WTC11 (cell line): ENCODE measurements around the gene NXPH3.

ENCODE experiments used
- CREM ChIP-seq: sonication (generic); formaldehyde crosslinking; IDR thresholded peaks from 2 replicates; pipeline ENCODE4 v1.8.1; 2022; ENCODE audit warnings: mild to moderate bottlenecking, missing genetic modification reagents, moderate library complexity
- FOXJ3 ChIP-seq: sonication (generic); formaldehyde crosslinking; IDR thresholded peaks from 2 replicates; pipeline ENCODE4 v1.9.0; 2021; ENCODE audit warnings: missing genetic modification reagents, mild to moderate bottlenecking, borderline replicate concordance
- NR2C2 ChIP-seq: sonication (generic); formaldehyde crosslinking; IDR thresholded peaks from 2 replicates; pipeline ENCODE4 v1.8.0; 2022; ENCODE audit warnings: mild to moderate bottlenecking, missing genetic modification reagents
- TCF7 ChIP-seq: sonication (generic); formaldehyde crosslinking; IDR thresholded peaks from 2 replicates; pipeline ENCODE4 v1.8.0; 2022; ENCODE audit warnings: mild to moderate bottlenecking, low read depth, missing genetic modification reagents, moderate library complexity
- TEAD4 ChIP-seq: sonication (generic); formaldehyde crosslinking; IDR thresholded peaks from 2 replicates; pipeline ENCODE4 v1.8.0; 2022; ENCODE audit warnings: mild to moderate bottlenecking, missing genetic modification reagents
- TF ChIP-seq, protein P1 (sequence below): fragments of 200-600 bp; IDR thresholded peaks from 2 replicates; pipeline ENCODE4 v1.8.0; 2022; ENCODE audit warnings: antibody characterized with exemption
- TF ChIP-seq, protein P2 (sequence below): sonication (generic); formaldehyde crosslinking; IDR thresholded peaks from 2 replicates; pipeline ENCODE4 v1.8.1; 2022; ENCODE audit warnings: low read depth, mild to moderate bottlenecking, moderate library complexity, missing genetic modification reagents, borderline replicate concordance
- TF ChIP-seq, protein P3 (sequence below): sonication (generic); formaldehyde crosslinking; IDR thresholded peaks from 2 replicates; pipeline ENCODE4 v1.8.0; 2022; ENCODE audit warnings: mild to moderate bottlenecking, missing genetic modification reagents
- TF ChIP-seq, protein P4 (sequence below): sonication (generic); formaldehyde crosslinking; IDR thresholded peaks from 2 replicates; pipeline ENCODE4 v1.8.1; 2023; ENCODE audit warnings: mild to moderate bottlenecking, missing genetic modification reagents
- TF ChIP-seq, protein P5 (sequence below): sonication (generic); formaldehyde crosslinking; IDR thresholded peaks from 2 replicates; pipeline ENCODE4 v1.8.1; 2022; ENCODE audit warnings: missing genetic modification reagents, borderline replicate concordance
- TF ChIP-seq, protein P6 (sequence below): sonication (generic); formaldehyde crosslinking; IDR thresholded peaks from 2 replicates; pipeline ENCODE4 v1.8.1; 2023; ENCODE audit warnings: mild to moderate bottlenecking, missing genetic modification reagents, moderate library complexity
- TF ChIP-seq, protein P7 (sequence below): sonication (generic); formaldehyde crosslinking; IDR thresholded peaks from 2 replicates; pipeline ENCODE4 v1.8.1; 2022; ENCODE audit warnings: low read depth, missing genetic modification reagents, borderline replicate concordance

DNA sequence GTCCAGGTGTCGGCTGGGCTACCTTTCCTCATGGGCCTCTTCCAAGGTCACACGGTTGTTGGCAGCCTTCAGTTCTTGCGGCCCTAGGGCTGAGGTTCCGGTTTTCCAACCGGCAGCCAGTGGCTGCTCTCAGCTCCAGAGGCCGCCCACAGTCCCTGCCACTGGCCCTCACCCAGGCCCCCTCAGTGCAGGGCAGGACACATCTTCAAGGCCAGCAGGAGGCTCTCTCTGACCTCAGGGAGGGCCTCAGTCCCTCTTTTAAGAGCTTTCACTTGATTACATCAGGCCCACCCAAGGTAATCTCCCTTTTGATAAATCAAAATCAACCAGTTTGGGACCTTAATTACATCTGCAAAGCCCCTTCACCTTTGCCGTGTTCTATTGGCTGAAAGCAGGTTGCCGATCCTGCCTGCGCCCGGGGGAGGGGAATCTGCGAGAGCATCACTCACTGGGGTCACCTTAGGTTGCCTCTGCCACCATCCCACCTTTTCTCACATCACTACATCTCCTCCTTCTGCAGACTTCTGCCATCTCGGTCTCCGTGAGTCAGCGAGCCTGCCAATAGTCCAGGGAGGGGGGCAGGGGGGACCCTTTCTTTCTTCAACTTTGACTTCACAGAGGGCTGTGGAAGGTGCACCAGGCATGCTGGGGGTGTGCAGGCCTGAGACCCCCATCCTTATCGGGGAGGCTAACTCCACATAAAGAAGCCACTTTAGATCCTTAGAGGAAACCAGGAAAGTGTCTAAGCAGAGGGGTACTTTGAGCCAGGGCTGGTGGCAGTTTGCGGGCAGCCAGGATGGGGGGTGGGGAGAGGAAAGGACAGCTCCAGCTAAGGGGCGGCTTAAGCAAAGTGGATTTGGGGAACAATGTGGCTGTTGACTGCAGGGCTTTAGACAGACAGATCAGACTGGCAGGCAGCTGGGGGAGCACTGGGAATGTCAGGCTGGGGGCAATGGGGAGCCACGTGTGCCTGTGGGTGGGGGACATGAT is 28.8 kb upstream of the NXPH3 start:
- TF ChIP-seq, protein P1, sequence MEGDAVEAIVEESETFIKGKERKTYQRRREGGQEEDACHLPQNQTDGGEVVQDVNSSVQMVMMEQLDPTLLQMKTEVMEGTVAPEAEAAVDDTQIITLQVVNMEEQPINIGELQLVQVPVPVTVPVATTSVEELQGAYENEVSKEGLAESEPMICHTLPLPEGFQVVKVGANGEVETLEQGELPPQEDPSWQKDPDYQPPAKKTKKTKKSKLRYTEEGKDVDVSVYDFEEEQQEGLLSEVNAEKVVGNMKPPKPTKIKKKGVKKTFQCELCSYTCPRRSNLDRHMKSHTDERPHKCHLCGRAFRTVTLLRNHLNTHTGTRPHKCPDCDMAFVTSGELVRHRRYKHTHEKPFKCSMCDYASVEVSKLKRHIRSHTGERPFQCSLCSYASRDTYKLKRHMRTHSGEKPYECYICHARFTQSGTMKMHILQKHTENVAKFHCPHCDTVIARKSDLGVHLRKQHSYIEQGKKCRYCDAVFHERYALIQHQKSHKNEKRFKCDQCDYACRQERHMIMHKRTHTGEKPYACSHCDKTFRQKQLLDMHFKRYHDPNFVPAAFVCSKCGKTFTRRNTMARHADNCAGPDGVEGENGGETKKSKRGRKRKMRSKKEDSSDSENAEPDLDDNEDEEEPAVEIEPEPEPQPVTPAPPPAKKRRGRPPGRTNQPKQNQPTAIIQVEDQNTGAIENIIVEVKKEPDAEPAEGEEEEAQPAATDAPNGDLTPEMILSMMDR: no peak
- TF ChIP-seq NR2C2 (no peak), TEAD4 (CRISPR knock-in tag) (no peak), FOXJ3 (CRISPR knock-in tag) (no peak), TCF7 (CRISPR knock-in tag) (no peak), CREM (CRISPR knock-in tag) (no peak)
- TF ChIP-seq, protein P2, sequence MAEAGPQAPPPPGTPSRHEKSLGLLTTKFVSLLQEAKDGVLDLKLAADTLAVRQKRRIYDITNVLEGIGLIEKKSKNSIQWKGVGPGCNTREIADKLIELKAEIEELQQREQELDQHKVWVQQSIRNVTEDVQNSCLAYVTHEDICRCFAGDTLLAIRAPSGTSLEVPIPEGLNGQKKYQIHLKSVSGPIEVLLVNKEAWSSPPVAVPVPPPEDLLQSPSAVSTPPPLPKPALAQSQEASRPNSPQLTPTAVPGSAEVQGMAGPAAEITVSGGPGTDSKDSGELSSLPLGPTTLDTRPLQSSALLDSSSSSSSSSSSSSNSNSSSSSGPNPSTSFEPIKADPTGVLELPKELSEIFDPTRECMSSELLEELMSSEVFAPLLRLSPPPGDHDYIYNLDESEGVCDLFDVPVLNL: no peak
- TF ChIP-seq, protein P3, sequence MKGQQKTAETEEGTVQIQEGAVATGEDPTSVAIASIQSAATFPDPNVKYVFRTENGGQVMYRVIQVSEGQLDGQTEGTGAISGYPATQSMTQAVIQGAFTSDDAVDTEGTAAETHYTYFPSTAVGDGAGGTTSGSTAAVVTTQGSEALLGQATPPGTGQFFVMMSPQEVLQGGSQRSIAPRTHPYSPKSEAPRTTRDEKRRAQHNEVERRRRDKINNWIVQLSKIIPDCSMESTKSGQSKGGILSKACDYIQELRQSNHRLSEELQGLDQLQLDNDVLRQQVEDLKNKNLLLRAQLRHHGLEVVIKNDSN (CRISPR knock-in tag): no peak
- TF ChIP-seq, protein P4, sequence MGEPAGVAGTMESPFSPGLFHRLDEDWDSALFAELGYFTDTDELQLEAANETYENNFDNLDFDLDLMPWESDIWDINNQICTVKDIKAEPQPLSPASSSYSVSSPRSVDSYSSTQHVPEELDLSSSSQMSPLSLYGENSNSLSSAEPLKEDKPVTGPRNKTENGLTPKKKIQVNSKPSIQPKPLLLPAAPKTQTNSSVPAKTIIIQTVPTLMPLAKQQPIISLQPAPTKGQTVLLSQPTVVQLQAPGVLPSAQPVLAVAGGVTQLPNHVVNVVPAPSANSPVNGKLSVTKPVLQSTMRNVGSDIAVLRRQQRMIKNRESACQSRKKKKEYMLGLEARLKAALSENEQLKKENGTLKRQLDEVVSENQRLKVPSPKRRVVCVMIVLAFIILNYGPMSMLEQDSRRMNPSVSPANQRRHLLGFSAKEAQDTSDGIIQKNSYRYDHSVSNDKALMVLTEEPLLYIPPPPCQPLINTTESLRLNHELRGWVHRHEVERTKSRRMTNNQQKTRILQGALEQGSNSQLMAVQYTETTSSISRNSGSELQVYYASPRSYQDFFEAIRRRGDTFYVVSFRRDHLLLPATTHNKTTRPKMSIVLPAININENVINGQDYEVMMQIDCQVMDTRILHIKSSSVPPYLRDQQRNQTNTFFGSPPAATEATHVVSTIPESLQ (CRISPR knock-in tag): no peak
- TF ChIP-seq, protein P5, sequence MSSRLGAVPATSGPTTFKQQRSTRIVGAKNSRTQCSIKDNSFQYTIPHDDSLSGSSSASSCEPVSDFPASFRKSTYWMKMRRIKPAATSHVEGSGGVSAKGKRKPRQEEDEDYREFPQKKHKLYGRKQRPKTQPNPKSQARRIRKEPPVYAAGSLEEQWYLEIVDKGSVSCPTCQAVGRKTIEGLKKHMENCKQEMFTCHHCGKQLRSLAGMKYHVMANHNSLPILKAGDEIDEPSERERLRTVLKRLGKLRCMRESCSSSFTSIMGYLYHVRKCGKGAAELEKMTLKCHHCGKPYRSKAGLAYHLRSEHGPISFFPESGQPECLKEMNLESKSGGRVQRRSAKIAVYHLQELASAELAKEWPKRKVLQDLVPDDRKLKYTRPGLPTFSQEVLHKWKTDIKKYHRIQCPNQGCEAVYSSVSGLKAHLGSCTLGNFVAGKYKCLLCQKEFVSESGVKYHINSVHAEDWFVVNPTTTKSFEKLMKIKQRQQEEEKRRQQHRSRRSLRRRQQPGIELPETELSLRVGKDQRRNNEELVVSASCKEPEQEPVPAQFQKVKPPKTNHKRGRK (CRISPR knock-in tag): no peak
- TF ChIP-seq, protein P6, sequence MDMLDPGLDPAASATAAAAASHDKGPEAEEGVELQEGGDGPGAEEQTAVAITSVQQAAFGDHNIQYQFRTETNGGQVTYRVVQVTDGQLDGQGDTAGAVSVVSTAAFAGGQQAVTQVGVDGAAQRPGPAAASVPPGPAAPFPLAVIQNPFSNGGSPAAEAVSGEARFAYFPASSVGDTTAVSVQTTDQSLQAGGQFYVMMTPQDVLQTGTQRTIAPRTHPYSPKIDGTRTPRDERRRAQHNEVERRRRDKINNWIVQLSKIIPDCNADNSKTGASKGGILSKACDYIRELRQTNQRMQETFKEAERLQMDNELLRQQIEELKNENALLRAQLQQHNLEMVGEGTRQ (CRISPR knock-in tag): no peak
- TF ChIP-seq, protein P7, sequence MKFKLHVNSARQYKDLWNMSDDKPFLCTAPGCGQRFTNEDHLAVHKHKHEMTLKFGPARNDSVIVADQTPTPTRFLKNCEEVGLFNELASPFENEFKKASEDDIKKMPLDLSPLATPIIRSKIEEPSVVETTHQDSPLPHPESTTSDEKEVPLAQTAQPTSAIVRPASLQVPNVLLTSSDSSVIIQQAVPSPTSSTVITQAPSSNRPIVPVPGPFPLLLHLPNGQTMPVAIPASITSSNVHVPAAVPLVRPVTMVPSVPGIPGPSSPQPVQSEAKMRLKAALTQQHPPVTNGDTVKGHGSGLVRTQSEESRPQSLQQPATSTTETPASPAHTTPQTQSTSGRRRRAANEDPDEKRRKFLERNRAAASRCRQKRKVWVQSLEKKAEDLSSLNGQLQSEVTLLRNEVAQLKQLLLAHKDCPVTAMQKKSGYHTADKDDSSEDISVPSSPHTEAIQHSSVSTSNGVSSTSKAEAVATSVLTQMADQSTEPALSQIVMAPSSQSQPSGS (CRISPR knock-in tag): no peak
